GM12878 (cell line): ENCODE measurements around the gene E2F1.

Experiments
- CREB1 ChIP-seq: IDR thresholded peaks from 2 replicates; pipeline ENCODE4 v1.6.1; 2012; ENCODE audit warnings: low read depth, mild to moderate bottlenecking, inconsistent platforms
- CREM ChIP-seq: IDR thresholded peaks from 2 replicates; pipeline ENCODE4 v1.6.1; 2014; ENCODE audit warnings: antibody characterized with exemption, low read depth
- CTCF ChIP-seq, 3 experiments: IDR thresholded peaks in 2 of 3; conservative IDR thresholded peaks in 1 of 3; 2 replicates each; pipeline ENCODE4 v1.5.1; 2011; ENCODE audit warnings: low read depth in 3 of 3, low read length in 3 of 3, mild to moderate bottlenecking in 3 of 3, control low read depth in 2 of 3, moderate library complexity in 2 of 3, inconsistent platforms in 1 of 3, mixed read lengths in 1 of 3; ENCODE audit not compliant: control insufficient read depth in 2 of 3, insufficient read depth in 1 of 3; ENCODE audit errors: extremely low read depth in 1 of 3
- PBX3 ChIP-seq: IDR thresholded peaks from 2 replicates; pipeline ENCODE4 v1.6.1; 2011; ENCODE audit warnings: mild to moderate bottlenecking, low read depth, low read length, moderate library complexity; ENCODE audit not compliant: insufficient replicate concordance
- USF2 ChIP-seq: IDR thresholded peaks from 2 replicates; pipeline ENCODE4 v1.6.1; 2011; ENCODE audit warnings: low read depth, low read length, improper control_type of control experiment, borderline replicate concordance

GRCh38 chr20:33725607-33726264 lies 39.6 kb upstream of the E2F1 start:
- TF ChIP-seq CTCF (IDR thresholded peaks at IDR 0.05 in 2 of 3, conservative IDR thresholded peaks at IDR 0.05 in 1 of 3; ENCODE audit: control insufficient read depth in 2 of 3, extremely low read depth in 1 of 3, insufficient read depth in 1 of 3, low read depth in 3 of 3, low read length in 3 of 3) (no peak), PBX3 (no peak), CREM (no peak), CREB1 (no peak), USF2 (no peak)
